ENCODE results near the gene ARHGEF7.
"Not testable (repeated sequence)": the region's sequence is repeated elsewhere in the genome, so short reads cannot be mapped to it uniquely, and the experiment has no call there.

ARHGEF7 gene

DNA sequence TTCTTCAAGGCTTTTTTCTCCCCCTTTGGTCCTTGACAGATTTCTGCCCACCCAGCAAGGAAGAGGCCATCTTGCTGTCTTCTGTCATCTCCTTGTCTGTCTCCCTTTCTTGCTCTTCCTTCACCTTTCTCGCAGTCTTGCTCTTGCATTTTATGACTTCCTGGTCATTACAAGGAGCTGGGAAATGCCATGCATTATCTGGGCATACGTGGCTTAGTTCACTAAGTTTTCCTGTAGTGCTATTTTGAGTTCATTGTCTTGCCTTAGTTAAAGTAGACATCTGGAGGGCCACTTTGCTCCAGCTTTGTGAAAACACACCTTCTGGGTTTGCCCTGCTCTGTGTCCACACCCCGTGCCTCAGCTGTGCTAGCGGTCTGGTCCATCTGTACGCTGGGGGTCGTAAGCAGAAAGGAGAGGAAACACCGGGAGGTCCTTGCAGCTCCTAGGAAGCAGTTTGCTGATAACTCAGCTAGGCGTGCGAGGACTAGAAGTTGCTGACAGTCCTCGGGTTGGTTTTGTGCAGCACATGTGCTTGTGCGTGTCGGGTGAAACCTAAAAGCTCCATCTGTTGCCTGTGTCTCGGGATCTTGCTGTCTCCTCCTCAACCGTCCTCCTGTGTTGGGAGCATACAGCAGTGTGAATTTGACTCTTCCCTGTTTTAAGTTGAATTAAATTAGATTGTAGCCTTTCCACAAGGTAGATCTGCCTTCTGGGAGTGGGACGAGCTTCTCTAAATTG is 59.4 kb downstream of the ARHGEF7 start:
- no peak for DNase-seq

- no peak for DNase-seq
These were observed 60.3 kb downstream of the ARHGEF7 start for GRCh38 chr13:111175372-111175771.

GRCh38 chr13:111175935-111176334 is 60.8 kb downstream of the ARHGEF7 start:
- DNase-seq = no peak

DNA sequence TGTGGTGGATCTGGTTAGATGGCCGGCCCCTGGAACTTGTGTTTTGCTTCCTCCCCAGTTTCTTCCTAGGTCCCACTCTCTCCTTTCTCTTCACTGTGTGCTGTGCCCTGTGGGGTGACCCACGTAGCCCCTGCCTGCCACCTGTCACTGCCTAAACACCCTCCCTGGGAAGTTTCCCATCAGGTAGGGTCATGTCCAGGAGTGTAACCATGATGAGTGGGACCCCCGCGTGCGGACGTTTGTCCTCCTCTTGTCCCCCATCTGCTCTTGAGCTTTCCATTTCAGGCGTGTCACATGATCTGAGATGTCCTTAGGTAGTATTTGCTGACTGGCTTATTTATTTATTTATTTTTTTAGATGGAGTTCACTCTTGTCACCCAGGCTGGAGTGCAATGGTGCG is 61.3 kb downstream of the ARHGEF7 start:
- no peak for DNase-seq

DNA sequence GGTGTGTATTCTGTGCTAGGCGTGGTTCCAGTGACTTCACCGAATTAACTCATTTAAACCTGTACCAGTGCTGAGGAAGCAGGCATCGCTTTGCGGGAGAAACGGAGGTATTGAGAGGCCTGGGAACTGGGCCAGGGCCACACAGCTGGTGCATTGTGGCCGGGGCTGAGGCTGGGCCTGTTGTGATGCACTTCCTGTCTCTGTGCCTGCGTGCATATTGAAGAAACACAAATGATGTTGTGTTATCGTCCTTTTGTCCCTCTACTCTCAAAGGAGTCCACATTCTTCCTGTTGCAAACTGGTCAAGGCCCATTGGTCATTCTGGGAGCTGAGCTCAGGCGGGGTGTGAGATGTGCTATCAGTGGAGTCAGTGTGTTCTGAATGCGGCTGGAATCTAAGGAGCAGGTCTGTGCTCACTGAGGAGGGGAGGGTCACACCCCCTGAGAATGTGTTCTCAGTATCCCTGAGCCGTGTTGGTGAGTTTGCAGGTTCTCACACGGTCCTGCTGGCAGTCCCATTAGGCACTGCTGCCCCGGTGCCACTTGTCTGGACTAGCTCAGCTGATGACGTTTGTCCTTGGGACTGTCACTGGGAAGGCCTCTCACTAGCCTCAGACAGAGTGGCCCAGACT is 62.1 kb downstream of the ARHGEF7 start:
- peak in 1 of 2 experiments; percentile 8 for DNase-seq

DNA sequence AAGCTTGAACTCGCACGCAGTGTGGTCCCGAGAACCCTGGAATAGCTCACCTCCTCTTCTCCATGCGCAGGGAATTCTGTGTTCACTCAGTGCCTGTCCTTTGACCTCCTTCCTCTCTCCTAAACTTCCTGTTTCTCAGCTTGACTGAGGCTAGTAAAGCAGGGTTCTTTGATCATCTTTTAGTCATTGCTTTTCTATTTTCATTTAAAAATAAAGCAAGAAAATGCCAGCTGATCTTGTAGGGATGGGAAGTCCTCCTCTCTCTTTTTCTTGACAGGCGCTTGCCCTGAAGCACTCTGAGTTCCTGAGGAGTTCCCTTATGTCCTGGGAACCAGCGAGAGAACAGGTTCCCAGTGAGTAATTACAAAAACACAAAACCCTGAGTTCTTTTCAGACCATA is 62.8 kb downstream of the ARHGEF7 start:
- DNase-seq = no peak

GRCh38 chr13:111178402-111178801 is 63.3 kb downstream of the ARHGEF7 start:
- no peak for DNase-seq

GRCh38 chr13:111179908-111180760 is 65.0 kb downstream of the ARHGEF7 start:
- DNase-seq = no peak

DNA sequence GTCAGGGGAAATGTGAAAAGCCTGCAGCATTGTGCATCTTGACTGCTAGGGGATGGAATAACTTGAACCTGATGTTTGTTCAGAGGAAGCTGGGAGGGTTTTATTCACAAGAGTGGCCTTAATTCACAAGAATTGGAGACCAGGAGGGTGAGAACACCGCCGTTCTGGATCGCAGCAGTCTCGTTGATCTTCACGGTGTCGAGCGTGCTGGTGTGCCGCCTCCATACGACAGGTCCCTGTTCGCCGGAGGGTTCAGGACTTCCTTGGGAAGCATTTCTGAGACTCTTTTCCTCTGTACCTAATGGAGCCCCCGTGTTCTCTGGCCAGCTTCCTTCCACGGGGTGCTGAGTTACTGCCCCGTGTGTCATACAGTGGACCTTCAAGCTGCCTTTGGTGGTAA is 66.9 kb downstream of the ARHGEF7 start:
- no peak for DNase-seq

- DNase-seq = no peak
These were observed 68.1 kb downstream of the ARHGEF7 start for GRCh38 chr13:111183087-111183645.

- DNase-seq = no peak
These were observed 68.8 kb downstream of the ARHGEF7 start for GRCh38 chr13:111183959-111184358.

DNA sequence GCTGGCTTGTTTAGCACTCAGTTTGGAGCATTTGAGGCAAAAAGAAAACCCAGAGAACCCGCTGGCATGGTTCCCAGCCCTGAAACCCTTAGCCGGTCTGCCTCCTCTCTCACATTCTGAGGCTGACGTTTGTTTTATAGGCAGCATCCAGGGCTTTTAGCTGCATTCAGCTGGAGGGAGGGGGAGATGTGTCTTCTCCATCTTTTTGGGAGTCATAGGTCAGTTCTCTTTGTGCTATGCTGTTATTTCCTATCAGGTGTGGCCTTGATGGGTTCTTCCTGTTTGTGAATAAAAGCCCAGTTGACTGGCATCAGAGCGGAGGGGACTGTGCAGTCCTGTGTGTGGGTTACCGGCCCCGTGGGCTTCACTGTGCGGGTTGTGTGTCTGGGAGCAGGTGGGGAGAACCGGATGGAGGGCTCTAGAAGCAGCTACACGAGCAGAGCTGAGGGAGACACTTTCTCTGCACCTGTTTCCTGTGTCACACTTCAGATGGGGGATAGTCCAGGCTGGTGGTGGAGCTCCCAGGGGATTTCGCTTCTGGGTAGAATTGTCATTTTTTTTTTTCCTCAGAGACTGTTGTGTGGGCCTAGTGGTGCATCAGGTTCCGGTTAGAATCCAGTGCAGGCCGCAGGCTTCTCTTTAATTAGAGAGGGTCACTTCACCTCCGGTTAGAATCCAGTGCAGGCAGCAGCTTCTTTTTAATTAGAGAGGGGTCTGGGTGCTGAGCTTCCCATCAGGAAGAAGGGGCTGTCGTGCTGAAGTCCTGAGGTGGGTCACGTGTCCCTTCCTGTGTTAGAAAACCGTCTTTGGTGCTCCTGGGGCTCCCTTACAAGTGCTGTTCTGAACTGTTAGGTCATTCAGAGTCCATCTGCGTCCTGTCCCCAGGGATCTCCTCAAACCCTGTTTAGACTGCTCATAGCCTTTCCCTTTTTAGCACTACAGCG is 69.6 kb downstream of the ARHGEF7 start:
- DNase-seq = peak in 1 of 2 experiments; percentile 13

GRCh38 chr13:111186305-111186935 is 71.3 kb downstream of the ARHGEF7 start:
- DNase-seq = no peak

DNA sequence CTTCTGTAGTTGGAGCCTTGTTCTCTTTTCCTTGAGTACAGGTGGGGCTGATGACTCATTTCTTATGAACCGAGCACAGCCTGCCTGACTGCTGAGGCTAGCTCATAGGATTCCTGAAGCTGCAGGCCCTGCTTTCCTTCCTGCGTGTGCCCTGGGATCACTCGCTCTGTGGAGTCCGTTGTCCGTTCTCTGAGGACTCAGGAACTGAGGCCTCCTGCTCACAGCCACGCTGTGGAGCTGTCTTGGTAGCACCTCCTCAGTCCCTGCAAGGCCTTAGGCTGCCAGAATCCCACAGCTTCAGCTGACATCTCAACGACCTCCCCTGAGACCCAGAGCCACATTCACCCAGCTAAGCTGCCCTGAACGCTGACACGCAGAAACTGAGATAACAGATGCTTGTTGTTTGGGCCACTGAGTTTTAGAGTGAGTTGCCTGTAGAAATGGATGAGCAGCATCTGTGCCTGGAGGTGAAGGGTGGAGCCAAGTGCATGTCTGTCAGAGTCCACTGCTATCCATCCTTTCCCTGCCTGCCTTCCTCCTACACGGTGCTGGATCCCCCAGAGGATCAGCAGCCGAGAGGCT is 72.9 kb downstream of the ARHGEF7 start:
- no peak for DNase-seq

DNA sequence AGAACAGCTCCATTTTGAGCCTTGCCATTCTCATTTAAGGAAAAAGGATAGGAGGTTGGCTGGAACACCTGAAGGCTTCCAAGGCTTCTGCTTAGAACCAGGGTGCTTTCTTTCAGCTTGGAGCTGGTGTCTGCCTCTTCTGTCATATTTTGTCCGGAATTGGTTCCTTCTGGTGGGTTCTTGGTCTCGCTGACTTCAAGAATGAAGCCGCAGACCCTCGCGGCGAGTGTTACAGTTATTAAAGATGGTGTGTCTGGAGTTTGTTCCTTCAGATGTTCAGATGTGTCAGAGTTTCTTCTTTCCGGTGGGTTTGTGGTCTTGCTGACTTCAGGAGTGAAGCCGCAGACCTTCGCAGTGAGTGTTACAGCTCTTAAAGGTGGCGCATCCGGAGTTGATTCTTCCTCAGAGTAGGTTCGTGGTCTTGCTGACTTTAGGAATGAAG is 74.0 kb downstream of the ARHGEF7 start:
- peak; percentile 38 to 39 for DNase-seq

DNA sequence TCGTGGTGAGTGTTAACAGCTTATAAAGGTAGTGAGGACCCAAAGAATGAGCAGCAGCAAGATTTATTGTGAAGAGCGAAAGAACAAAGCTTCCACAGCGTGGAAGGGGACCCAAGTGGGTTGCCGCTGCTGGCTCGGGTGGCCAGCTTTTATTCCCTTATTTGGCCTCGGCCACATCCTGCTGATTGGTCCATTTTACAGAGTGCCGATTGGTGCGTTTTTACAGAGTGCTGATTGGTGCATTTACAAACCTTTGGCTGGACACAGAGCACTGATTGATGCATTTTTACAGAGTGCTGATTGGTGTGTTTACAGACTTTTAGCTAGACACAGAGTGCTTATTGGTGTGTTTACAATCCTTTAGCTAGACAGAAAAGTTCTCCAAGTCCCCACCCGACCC is 74.4 kb downstream of the ARHGEF7 start:
- DNase-seq = not testable (repeated sequence)

DNA sequence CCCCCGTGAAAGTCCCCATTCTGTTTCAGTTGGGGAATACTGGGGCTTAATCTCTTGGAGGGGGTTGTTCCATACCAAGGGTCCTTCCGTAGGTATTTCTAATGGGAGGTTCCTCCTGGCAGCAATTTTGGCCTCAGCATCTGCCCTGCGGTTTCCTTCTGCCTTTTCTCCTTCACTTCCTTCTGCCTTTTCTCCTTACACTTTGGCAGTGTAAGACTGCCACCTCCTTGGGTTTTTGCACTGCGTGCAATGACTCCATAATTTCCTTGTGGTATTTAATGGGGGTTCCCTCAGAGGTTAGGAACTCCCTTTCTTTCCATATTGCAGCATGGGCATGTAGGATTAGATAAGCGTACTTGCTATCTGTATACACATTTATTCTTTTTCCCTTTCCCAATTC is 78.1 kb downstream of the ARHGEF7 start:
- DNase-seq = not testable (repeated sequence)

DNA sequence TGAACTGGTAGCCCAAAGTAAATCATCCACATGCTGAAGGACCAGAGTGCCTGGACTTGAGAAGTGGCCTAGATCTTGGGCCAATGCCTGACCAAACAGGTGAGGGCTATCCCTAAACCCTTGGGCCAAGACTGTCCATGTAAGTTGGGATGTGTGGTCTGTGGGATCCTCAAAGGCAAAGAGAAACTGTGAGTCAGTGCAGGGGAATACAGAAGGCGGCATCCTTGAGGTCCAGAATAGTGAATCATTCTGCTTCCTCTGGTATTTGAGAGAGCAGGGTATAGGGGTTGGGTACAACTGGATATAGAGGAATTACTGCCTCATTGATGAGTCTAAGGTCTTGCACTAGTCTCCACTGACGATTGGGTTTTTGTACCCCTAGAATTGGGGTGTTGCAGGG is 79.5 kb downstream of the ARHGEF7 start:
- not testable (repeated sequence) for DNase-seq

DNA sequence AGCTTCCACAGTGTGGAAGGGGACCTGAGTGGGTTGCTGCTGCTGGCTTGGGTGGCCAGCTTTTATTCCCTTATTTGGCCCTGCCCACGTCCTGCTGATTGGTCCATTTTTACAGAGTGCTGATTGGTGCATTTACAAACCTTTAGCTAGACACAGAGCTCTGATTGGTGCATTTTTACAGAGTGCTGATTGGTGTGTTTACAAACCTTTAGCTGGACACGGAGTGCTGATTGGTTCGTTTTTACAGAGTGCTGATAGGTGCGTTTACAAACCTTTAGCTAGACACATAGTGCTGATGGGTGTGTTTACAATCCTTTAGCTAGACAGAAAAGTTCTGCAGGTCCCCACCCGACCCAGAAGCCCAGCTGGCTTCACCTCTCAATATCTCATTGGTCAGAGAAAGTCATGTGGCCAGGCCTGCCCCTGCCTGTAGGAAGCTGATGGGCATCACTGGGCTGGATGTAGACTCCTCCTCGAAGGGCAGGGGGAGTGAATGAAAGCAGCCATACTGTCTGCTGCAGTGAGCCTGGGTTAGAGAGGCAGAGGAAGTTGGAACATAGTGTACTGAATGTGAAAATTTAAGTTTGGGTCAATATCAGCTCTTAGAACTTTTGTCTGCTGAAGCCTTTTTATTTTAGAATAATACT is 83.7 kb downstream of the ARHGEF7 start:
- not testable (repeated sequence) for DNase-seq

DNA sequence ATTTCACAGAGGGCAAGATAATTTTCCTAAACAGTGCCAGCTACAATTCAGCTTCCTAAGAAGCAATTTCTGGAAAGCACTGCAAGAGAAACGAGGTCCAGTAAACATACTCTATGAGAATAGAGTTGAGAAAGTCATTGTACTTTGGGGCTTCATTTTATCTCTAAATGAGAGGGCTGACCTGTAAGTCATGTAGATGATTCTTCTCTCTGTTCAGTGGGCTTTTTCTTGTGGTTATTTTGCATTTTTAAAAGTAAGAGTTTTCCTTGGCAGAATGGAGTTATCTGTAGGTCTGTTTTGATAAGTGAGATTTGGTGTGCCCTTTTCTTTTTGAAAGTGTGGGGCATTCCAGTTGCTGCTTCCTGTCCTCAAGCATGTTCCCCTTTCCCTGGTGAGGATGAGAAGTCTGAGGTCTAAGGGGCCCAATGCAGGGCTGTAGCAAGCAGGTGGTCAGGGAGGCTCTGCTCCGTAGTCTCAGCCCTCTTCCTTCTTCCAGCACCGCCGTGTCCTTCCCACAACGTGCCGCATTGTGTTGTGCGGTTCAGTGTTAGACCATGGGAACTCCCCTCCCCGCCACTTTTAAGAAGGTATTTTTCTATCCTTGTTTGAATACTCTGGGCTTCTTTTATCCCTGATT is 86.3 kb downstream of the ARHGEF7 start:
- DNase-seq = no peak

Data from activated CD4-positive, alpha-beta T cell treated with anti-CD3 and anti-CD28 coated beads, Interleukin-2, amount 50 U/mL, for 4 hours (primary cell).